ENCODE results near the gene CRBN. TPM values are rescaled to one million over a fixed set of nuclear protein-coding genes. Genes with fewer than 3 reads are reported as not detected.

The CRBN gene
- total and polyA plus RNA-seq, 2 of the 13 experiments (the other 11 are each of a cell fraction or from before 2014, with no cell fraction given) = 30.8 to 36.1 TPM

DNA sequence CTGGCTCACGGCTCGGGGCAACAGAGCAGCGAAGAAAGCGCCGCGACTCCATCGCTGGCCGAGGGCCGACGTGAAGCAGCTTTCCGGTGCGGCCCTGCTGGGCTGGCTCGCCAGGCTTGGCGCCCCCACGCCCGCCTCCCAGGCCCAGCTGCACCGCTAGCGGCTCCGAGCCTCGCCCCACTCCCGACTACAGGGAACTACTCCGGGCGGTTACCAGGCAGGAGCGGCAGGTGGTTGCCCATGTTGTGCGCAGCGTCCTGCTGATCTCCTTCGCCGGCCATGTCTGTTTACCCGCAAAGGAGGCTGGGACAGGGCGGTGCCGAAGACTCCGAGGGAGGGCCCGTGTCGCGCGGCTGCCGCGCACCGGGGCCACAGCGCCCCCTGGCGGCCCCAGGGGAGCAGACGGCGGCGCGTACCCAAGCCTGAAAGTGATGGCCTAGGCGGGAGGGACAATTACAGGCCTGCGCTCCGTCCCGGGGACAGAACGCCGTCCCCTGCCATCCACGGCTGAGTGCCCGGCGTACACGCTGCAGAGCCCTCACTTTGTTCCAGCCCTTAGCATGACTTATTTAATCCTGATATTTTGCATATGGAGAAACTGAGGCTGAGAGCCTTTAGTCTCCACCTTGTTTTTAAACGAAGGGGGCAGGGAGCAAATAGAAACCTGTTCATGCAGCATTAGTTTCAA is at the start of gene CRBN (continued):
- TF ChIP-seq, protein P1, sequence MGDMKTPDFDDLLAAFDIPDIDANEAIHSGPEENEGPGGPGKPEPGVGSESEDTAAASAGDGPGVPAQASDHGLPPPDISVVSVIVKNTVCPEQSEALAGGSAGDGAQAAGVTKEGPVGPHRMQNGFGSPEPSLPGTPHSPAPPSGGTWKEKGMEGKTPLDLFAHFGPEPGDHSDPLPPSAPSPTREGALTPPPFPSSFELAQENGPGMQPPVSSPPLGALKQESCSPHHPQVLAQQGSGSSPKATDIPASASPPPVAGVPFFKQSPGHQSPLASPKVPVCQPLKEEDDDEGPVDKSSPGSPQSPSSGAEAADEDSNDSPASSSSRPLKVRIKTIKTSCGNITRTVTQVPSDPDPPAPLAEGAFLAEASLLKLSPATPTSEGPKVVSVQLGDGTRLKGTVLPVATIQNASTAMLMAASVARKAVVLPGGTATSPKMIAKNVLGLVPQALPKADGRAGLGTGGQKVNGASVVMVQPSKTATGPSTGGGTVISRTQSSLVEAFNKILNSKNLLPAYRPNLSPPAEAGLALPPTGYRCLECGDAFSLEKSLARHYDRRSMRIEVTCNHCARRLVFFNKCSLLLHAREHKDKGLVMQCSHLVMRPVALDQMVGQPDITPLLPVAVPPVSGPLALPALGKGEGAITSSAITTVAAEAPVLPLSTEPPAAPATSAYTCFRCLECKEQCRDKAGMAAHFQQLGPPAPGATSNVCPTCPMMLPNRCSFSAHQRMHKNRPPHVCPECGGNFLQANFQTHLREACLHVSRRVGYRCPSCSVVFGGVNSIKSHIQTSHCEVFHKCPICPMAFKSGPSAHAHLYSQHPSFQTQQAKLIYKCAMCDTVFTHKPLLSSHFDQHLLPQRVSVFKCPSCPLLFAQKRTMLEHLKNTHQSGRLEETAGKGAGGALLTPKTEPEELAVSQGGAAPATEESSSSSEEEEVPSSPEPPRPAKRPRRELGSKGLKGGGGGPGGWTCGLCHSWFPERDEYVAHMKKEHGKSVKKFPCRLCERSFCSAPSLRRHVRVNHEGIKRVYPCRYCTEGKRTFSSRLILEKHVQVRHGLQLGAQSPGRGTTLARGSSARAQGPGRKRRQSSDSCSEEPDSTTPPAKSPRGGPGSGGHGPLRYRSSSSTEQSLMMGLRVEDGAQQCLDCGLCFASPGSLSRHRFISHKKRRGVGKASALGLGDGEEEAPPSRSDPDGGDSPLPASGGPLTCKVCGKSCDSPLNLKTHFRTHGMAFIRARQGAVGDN (CRISPR knock-in tag; IDR thresholded peaks at IDR 0.05) = peak; percentile 88
- TF ChIP-seq FOXK2 (IDR thresholded peaks at IDR 0.05) = peak; percentile 52; the same call in 1 of the 2 replicates
- peak; percentile 97 for TF ChIP-seq KMT2A (CRISPR knock-in tag; IDR thresholded peaks at IDR 0.05)
- peak; percentile 68; the same call in 1 of the 2 replicates for TF ChIP-seq MIER2 (CRISPR knock-in tag; IDR thresholded peaks at IDR 0.05)
- TF ChIP-seq, protein P2, sequence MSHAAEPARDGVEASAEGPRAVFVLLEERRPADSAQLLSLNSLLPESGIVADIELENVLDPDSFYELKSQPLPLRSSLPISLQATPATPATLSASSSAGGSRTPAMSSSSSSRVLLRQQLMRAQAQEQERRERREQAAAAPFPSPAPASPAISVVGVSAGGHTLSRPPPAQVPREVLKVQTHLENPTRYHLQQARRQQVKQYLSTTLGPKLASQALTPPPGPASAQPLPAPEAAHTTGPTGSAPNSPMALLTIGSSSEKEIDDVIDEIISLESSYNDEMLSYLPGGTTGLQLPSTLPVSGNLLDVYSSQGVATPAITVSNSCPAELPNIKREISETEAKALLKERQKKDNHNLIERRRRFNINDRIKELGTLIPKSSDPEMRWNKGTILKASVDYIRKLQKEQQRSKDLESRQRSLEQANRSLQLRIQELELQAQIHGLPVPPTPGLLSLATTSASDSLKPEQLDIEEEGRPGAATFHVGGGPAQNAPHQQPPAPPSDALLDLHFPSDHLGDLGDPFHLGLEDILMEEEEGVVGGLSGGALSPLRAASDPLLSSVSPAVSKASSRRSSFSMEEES (CRISPR knock-in tag; IDR thresholded peaks at IDR 0.05) = peak; percentile 50
- TF ChIP-seq, protein P3, sequence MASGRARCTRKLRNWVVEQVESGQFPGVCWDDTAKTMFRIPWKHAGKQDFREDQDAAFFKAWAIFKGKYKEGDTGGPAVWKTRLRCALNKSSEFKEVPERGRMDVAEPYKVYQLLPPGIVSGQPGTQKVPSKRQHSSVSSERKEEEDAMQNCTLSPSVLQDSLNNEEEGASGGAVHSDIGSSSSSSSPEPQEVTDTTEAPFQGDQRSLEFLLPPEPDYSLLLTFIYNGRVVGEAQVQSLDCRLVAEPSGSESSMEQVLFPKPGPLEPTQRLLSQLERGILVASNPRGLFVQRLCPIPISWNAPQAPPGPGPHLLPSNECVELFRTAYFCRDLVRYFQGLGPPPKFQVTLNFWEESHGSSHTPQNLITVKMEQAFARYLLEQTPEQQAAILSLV (CRISPR knock-in tag; IDR thresholded peaks at IDR 0.05; ENCODE audit: borderline replicate concordance) = peak; percentile 90
- TF ChIP-seq ATF7 (IDR thresholded peaks at IDR 0.05) = no peak
- no peak for TF ChIP-seq ATF7 (CRISPR knock-in tag; IDR thresholded peaks at IDR 0.05)
- TF ChIP-seq U2AF1 (optimal IDR thresholded peaks at IDR 0.05; ENCODE audit: low read depth, low read length) = no peak
- peak; percentile 94; the same call in 1 of the 2 replicates for TF ChIP-seq ARHGAP35 (CRISPR knock-in tag; IDR thresholded peaks at IDR 0.05; ENCODE audit: borderline replicate concordance)
- no peak for TF ChIP-seq ZNF75D (CRISPR knock-in tag; IDR thresholded peaks at IDR 0.05; ENCODE audit: borderline replicate concordance)
- TF ChIP-seq SRSF9 (IDR thresholded peaks at IDR 0.05; ENCODE audit: borderline replicate concordance, insufficient read depth, low read depth, low read length, poor library complexity, severe bottlenecking) = no peak
- 0 out of 2 replicates have a peak, but pooled peaks have one; percentile 68 for TF ChIP-seq RFXANK (CRISPR knock-in tag; IDR thresholded peaks at IDR 0.05)
- no peak for TF ChIP-seq ZNF326 (CRISPR knock-in tag; IDR thresholded peaks at IDR 0.05; ENCODE audit: borderline replicate concordance)
- TF ChIP-seq XRCC5 (optimal IDR thresholded peaks at IDR 0.05; ENCODE audit: low read length) = peak; percentile 96
- TF ChIP-seq ZNF816 (CRISPR knock-in tag; IDR thresholded peaks at IDR 0.05; ENCODE audit: borderline replicate concordance) = peak; percentile 68; the same call in 1 of the 2 replicates
- TF ChIP-seq, protein P4, sequence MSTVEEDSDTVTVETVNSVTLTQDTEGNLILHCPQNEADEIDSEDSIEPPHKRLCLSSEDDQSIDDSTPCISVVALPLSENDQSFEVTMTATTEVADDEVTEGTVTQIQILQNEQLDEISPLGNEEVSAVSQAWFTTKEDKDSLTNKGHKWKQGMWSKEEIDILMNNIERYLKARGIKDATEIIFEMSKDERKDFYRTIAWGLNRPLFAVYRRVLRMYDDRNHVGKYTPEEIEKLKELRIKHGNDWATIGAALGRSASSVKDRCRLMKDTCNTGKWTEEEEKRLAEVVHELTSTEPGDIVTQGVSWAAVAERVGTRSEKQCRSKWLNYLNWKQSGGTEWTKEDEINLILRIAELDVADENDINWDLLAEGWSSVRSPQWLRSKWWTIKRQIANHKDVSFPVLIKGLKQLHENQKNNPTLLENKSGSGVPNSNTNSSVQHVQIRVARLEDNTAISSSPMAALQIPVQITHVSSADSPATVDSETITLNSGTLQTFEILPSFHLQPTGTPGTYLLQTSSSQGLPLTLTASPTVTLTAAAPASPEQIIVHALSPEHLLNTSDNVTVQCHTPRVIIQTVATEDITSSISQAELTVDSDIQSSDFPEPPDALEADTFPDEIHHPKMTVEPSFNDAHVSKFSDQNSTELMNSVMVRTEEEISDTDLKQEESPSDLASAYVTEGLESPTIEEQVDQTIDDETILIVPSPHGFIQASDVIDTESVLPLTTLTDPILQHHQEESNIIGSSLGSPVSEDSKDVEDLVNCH (CRISPR knock-in tag; IDR thresholded peaks at IDR 0.05) = no peak
- TF ChIP-seq, protein P5, sequence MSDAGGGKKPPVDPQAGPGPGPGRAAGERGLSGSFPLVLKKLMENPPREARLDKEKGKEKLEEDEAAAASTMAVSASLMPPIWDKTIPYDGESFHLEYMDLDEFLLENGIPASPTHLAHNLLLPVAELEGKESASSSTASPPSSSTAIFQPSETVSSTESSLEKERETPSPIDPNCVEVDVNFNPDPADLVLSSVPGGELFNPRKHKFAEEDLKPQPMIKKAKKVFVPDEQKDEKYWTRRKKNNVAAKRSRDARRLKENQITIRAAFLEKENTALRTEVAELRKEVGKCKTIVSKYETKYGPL (CRISPR knock-in tag; IDR thresholded peaks at IDR 0.05) = no peak; the same call in 1 of the 2 replicates
- peak; percentile 94; the same call in 1 of the 2 replicates for TF ChIP-seq MIER3 (CRISPR knock-in tag; IDR thresholded peaks at IDR 0.05; ENCODE audit: borderline replicate concordance)
- TF ChIP-seq MAFG (CRISPR knock-in tag; IDR thresholded peaks at IDR 0.05) = no peak

Measured in HepG2 (cell line).